K562 (cell line): ENCODE measurements around the gene TFPI. TPM values are rescaled to one million over a fixed set of nuclear protein-coding genes. Genes with fewer than 3 reads are reported as not detected.
A peak's percentile ranks its signal among the peaks of the same experiment; 100 is the strongest.

Experiments
- BACH1 ChIP-seq: fragments of 200-800 bp; sonication (Bioruptor generic); IDR thresholded peaks from 2 replicates; pipeline ENCODE4 v1.6.1; 2016; ENCODE audit warnings: missing genetic modification characterization, missing compliant biosample characterization
- CEBPG ChIP-seq, 3 experiments: fragments of 200-800 bp in 1 of 3; sonication (Bioruptor generic) in 1 of 3; sonication (generic) in 1 of 3; formaldehyde crosslinking in 1 of 3; IDR thresholded peaks in 2 of 3; conservative IDR thresholded peaks in 1 of 3; 2 replicates each; pipeline versions ENCODE4 v1.6.1 to v1.8.0; 2016 to 2022; ENCODE audit warnings: missing compliant biosample characterization in 2 of 3, missing genetic modification characterization in 2 of 3, mild to moderate bottlenecking in 1 of 3, missing genetic modification reagents in 1 of 3
- CGGBP1 ChIP-seq: fragments of 250-450 bp; sonication (Bioruptor Pico); IDR thresholded peaks from 2 replicates; pipeline ENCODE4 v1.9.0; 2021; ENCODE audit warnings: mild to moderate bottlenecking
- LEF1 ChIP-seq: fragments of 450-650 bp; IDR thresholded peaks from 2 replicates; pipeline ENCODE4 v1.6.1; 2016; ENCODE audit warnings: mild to moderate bottlenecking
- NUFIP1 ChIP-seq: fragments of 450-650 bp; IDR thresholded peaks from 2 replicates; pipeline ENCODE4 v1.6.1; 2018; ENCODE audit not compliant: partially characterized antibody
- PRMT5 ChIP-seq: sonication (generic); formaldehyde crosslinking; IDR thresholded peaks from 2 replicates; pipeline ENCODE4 v1.5.0; 2020; ENCODE audit warnings: missing genetic modification reagents
- RBFOX2 ChIP-seq: fragments of 200-400 bp; formaldehyde crosslinking; IDR thresholded peaks from 2 replicates; pipeline ENCODE4 v1.6.1; 2017; ENCODE audit warnings: low read depth, mild to moderate bottlenecking, low read length, moderate library complexity
- RFX7 ChIP-seq: fragments of 250-450 bp; sonication (Bioruptor Pico); IDR thresholded peaks from 2 replicates; pipeline ENCODE4 v1.5.1; 2021; ENCODE audit warnings: mild to moderate bottlenecking
- RNF219 ChIP-seq: fragments of 250-450 bp; sonication (Bioruptor Pico); IDR thresholded peaks from 2 replicates; pipeline ENCODE4 v1.5.0; 2022; ENCODE audit warnings: mild to moderate bottlenecking
- polyA plus RNA-seq, 8 experiments: library from polyadenylated mRNA; depleted of rRNA in 4 of 8; stranded (reverse) in 5 of 8; unstranded in 3 of 8; fragments of >200 nt; fragmentation: Nextera tagmentation in 2 of 8; fragmentation: Illumina TruSeq in 1 of 8; extraction: Ambion mirVana in 2 of 8; extraction: Trizol in 1 of 8; gene quantifications; 2 replicates each; pipeline versions ENCODE4 v1.2.1 to v1.2.3, GENCODE V29; 2011 to 2014; ENCODE audit warnings: inconsistent platforms in 1 of 8, missing spikeins in 1 of 8
- total RNA-seq, 7 experiments: library from RNA; depleted of rRNA in 6 of 7; stranded (reverse); fragments of >200 nt in 6 of 7; fragmentation: Illumina TruSeq in 2 of 7; extraction: Trizol in 2 of 7; gene quantifications; 2 replicates each; pipeline versions ENCODE4 v1.2.1 to v1.2.3, GENCODE V29; 2011 to 2021; ENCODE audit warnings: low replicate concordance in 1 of 7
- TF ChIP-seq, protein P1 (sequence below): fragments of 450-650 bp; formaldehyde crosslinking; IDR thresholded peaks from 2 replicates; pipeline ENCODE4 v1.4.0; 2020; ENCODE audit warnings: mild to moderate bottlenecking, moderate library complexity

TFPI gene
- total and polyA plus RNA-seq, 9 of the 15 experiments (the other 6 are each of a cell fraction or from before 2014, with no cell fraction given) = 53.5 to 219 (median 100) TPM

- TF ChIP-seq, protein P1, sequence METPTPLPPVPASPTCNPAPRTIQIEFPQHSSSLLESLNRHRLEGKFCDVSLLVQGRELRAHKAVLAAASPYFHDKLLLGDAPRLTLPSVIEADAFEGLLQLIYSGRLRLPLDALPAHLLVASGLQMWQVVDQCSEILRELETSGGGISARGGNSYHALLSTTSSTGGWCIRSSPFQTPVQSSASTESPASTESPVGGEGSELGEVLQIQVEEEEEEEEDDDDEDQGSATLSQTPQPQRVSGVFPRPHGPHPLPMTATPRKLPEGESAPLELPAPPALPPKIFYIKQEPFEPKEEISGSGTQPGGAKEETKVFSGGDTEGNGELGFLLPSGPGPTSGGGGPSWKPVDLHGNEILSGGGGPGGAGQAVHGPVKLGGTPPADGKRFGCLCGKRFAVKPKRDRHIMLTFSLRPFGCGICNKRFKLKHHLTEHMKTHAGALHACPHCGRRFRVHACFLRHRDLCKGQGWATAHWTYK (CRISPR knock-in tag) = no peak
- TF ChIP-seq PRMT5 (CRISPR knock-in tag) (no peak), RFX7 (CRISPR knock-in tag) (no peak), RNF219 (no peak), BACH1 (tag) (no peak), RBFOX2 (no peak), CGGBP1 (CRISPR knock-in tag) (no peak), NUFIP1 (no peak), LEF1 (no peak), CEBPG (CRISPR knock-in tag; IDR thresholded peaks at IDR 0.05) (no peak), CEBPG (tag; conservative IDR thresholded peaks at IDR 0.05 in 1 of 2, IDR thresholded peaks at IDR 0.05 in 1 of 2) (peak in 1 of 2 experiments; percentile 48; a peak in 1 of 4 replicates)
These were observed 31.9 kb upstream of the TFPI start (continued) for GRCh38 chr2:187586011-187586641.
